Pancreas (tissue), 10 donors: ENCODE measurements around the gene NUTM1. TPM values are rescaled to one million over a fixed set of nuclear protein-coding genes. Genes with fewer than 3 reads are reported as not detected.

Experiments
- ATAC-seq, 4 donors: fragments of 200-7000 bp; cut with Tn5 transposase; one replicate each; pipeline versions ENCODE4 v1.8.0 to v1.9.1; 2020; ENCODE audit warnings: mild to moderate bottlenecking in 4 of 4, moderate library complexity in 4 of 4
- DNase-seq, 6 donors: peaks; one replicate each; pipeline ENCODE4 v3.0.0-alpha.2; 2020
- FAIRE-seq: peaks from 2 replicates; lab custom pipeline; 2012; peaks lifted over from hg19 to GRCh38; lab: Jason Lieb, UNC
- H3K27ac ChIP-seq, 4 donors: fragments of 200-600 bp; sonication (generic); 1 replicate in 3 of 4; 2 replicates in 1 of 4; pipeline versions ENCODE4 v1.5.0 to v1.8.0; 2020
- H3K27me3 ChIP-seq, 4 donors: fragments of 200-600 bp; one replicate each; pipeline ENCODE4 v1.8.0; 2021
- H3K36me3 ChIP-seq, 3 donors: fragments of 200-600 bp; sonication (generic) in 1 of 3; one replicate each; pipeline versions ENCODE4 v1.5.0 to v1.8.0; 2020 to 2021
- H3K4me1 ChIP-seq, 3 donors: fragments of 200-600 bp; one replicate each; pipeline ENCODE4 v1.8.0; 2021
- H3K4me3 ChIP-seq, 4 donors: fragments of 200-600 bp; sonication (generic) in 2 of 4; one replicate each; pipeline versions ENCODE4 v1.5.0 to v1.8.0; 2020 to 2021
- H3K9me3 ChIP-seq, 4 donors: fragments of 200-600 bp; one replicate each; pipeline ENCODE4 v1.8.0; 2021
- CTCF ChIP-seq, 4 donors: fragments of 200-600 bp; sonication (generic) in 3 of 4; IDR thresholded peaks; one replicate each; pipeline versions ENCODE4 v1.5.0 to v1.8.0; 2021; ENCODE audit warnings: antibody characterized with exemption in 4 of 4
- WGBS, 2 donors: extraction: QIAGEN DNeasy Blood & Tissue Kit; methylation state at CpG; one replicate each; pipeline ENCODE4 v1.1.7; 2013; 5-methylcytosine and 5-hydroxymethylcytosine counted together
- intact Hi-C, 3 donors: fragments of 100-400 bp; cut with DNase I; formaldehyde crosslinking; loops; one replicate each; pipeline versions ENCODE4 v1.11.1 to v1.14.2; 2022
- polyA plus RNA-seq, 2 donors: library from polyadenylated mRNA; stranded (reverse); fragments of 200-250 nt; gene quantifications; one replicate each; pipeline ENCODE4 v1.2.3, GENCODE V29; 2013
- total RNA-seq, 6 donors: library from RNA; stranded (reverse); fragmentation: NEBNext Ultra II Directional in 4 of 6; extraction: Animal tissue kit (Norgen Biotek cat#: 25700) in 4 of 6; gene quantifications; one replicate each; pipeline versions ENCODE4 v1.2.1 to v1.2.4, GENCODE V29; 2021 to 2023
- donor health status: healthy with polysubstance abuse.
- donor health status: DM: no; HTN: no; CAD: no; lungs with moderate emphysema.
- donor health status: DM: no; HTN: no; CAD: no.
- donor health status: control.
- donor health status: control.
- donor health status: Bipolar disorder and iron deficiency.
- donor health status: DM: yes; HTN: yes; CAD: no.
- donor health status: DM: no; HTN: no; CAD: no.
- donor health status: DM: no; HTN: no; CAD: no.
- donor health status: DM: yes; HTN: yes; CAD: no.

Gene NUTM1
- total and polyA plus RNA-seq, 8 donors = not detected

GRCh38 chr15:34361278-34361677, 18.2 kb downstream of the NUTM1 start:
- H3K27ac ChIP-seq = no peak overlapping the region
- H3K27me3 ChIP-seq = no peaks in the 10 kb centered on the region
- intact Hi-C loops = loop anchor here in 1 of 3 donors (10.0 kb wide), 1 partner anchor 126 kb away; no protein-coding TSS in a partner anchor
- no peaks in the 10 kb centered on the region for H3K36me3 ChIP-seq
- no peak for ATAC-seq
- FAIRE-seq = no peak
- no peak for DNase-seq
- peaks cover 0 to 5% (median 0%) of the 10 kb centered on the region in 3 donors for H3K4me1 ChIP-seq
- WGBS, 2 donors = 87% methylated on average over 7 of the region's 7 CpGs
- no peak for TF ChIP-seq CTCF (IDR thresholded peaks at IDR 0.05)
- no peaks in the 10 kb centered on the region for H3K9me3 ChIP-seq
- H3K4me3 ChIP-seq = no peak overlapping the region

- no peak for TF ChIP-seq CTCF (IDR thresholded peaks at IDR 0.05)
- H3K27ac ChIP-seq = no peak overlapping the region
- H3K4me1 ChIP-seq = peaks cover 0 to 5% (median 0%) of the 10 kb centered on the region in 3 donors
- WGBS, 2 donors = 86% methylated on average over 10 of the region's 10 CpGs
- no peaks in the 10 kb centered on the region for H3K9me3 ChIP-seq
- no peak overlapping the region for H3K4me3 ChIP-seq
- intact Hi-C loops = loop anchor here in 1 of 3 donors (10.0 kb wide), 1 partner anchor 127 kb away; no protein-coding TSS in a partner anchor
- H3K36me3 ChIP-seq = no peaks in the 10 kb centered on the region
- ATAC-seq = no peak
- no peaks in the 10 kb centered on the region for H3K27me3 ChIP-seq
- no peak for DNase-seq
- FAIRE-seq = no peak
These were observed 19.1 kb downstream of the NUTM1 start for GRCh38 chr15:34362047-34362773.

GRCh38 chr15:34364041-34364440, 20.9 kb downstream of the NUTM1 start:
- no peak for TF ChIP-seq CTCF (IDR thresholded peaks at IDR 0.05)
- Histone ChIP-seq H3K9me3 (no peaks in the 10 kb centered on the region), H3K4me1 (peaks cover 0 to 9% (median 0%) of the 10 kb centered on the region in 3 donors), H3K27ac (no peak overlapping the region), H3K4me3 (no peak overlapping the region), H3K36me3 (no peaks in the 10 kb centered on the region), H3K27me3 (no peaks in the 10 kb centered on the region)
- no peak for FAIRE-seq
- WGBS, 2 donors = 93 to 95% methylated on average over 8 of the region's 8 CpGs
- intact Hi-C loops = loop anchor here in 1 of 3 donors (10.0 kb wide), 1 partner anchor 129 kb away; no protein-coding TSS in a partner anchor
- DNase-seq = no peak
- no peak for ATAC-seq

GRCh38 chr15:34365091-34365825, 22.1 kb downstream of the NUTM1 start:
- H3K4me3 ChIP-seq = peak overlapping the region in 1 of 4 donors; percentile 86
- no peak overlapping the region for H3K27ac ChIP-seq
- intact Hi-C loops = loop anchor here in 1 of 3 donors (10.0 kb wide), 1 partner anchor 130 kb away; no protein-coding TSS in a partner anchor
- ATAC-seq = no peak
- no peaks in the 10 kb centered on the region for H3K9me3 ChIP-seq
- H3K36me3 ChIP-seq = no peaks in the 10 kb centered on the region
- no peak for FAIRE-seq
- WGBS, 2 donors = 84 to 91% methylated on average over 16 of the region's 16 CpGs
- H3K27me3 ChIP-seq = no peaks in the 10 kb centered on the region
- H3K4me1 ChIP-seq = peaks cover 0 to 9% (median 0%) of the 10 kb centered on the region in 3 donors
- no peak for TF ChIP-seq CTCF (IDR thresholded peaks at IDR 0.05)
- DNase-seq = no peak
